ENCODE measurements around the gene NEURL2.

GRCh38 chr20:45850238-45850637 is 40.8 kb downstream of the NEURL2 start:
- TF ChIP-seq CTCF (IDR thresholded peaks at IDR 0.05; ENCODE audit: low read length) (no peak), EZH2 (optimal IDR thresholded peaks at IDR 0.05; ENCODE audit: low read depth, low read length) (no peak)
